ENCODE data around the gene C7.

DNA sequence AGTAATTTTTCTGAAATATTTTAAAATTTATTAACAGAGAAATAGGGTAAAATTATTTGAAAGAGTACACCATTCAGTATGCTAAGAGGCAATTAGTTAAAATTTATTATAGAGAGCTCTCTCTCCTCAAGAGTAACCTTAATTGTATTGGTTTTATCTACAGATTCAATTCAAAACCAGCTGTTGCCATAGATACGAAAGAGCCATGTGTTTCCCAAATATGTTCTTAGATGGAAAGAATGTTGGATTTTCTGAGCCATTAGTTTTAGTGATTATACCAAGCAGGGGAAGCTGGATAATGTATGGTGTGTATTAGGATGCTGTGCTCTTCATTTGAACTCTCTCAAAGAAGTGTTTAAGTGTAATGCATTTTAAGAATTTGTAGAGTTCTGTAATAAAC, 27.8 kb downstream of the C7 start:
- TF ChIP-seq, protein P1, sequence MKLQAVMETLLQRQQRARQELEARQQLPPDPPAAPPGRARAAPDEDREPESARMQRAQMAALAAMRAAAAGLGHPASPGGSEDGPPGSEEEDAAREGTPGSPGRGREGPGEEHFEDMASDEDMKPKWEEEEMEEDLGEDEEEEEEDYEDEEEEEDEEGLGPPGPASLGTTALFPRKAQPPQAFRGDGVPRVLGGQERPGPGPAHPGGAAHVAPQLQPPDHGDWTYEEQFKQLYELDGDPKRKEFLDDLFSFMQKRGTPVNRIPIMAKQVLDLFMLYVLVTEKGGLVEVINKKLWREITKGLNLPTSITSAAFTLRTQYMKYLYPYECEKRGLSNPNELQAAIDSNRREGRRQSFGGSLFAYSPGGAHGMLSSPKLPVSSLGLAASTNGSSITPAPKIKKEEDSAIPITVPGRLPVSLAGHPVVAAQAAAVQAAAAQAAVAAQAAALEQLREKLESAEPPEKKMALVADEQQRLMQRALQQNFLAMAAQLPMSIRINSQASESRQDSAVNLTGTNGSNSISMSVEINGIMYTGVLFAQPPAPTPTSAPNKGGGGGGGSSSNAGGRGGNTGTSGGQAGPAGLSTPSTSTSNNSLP (IDR thresholded peaks at IDR 0.05; ENCODE audit: low read depth, low read length): no peak
- TF ChIP-seq RAD21 (CRISPR knock-in tag; IDR thresholded peaks at IDR 0.05): no peak
- no peak for TF ChIP-seq ZNF530 (CRISPR knock-in tag; IDR thresholded peaks at IDR 0.05; ENCODE audit: low read depth)
- TF ChIP-seq EZH2 (conservative IDR thresholded peaks at IDR 0.05; ENCODE audit: low read depth, low read length): no peak
- TF ChIP-seq ELF1 (CRISPR knock-in tag; IDR thresholded peaks at IDR 0.05): no peak
- TF ChIP-seq, protein P2, sequence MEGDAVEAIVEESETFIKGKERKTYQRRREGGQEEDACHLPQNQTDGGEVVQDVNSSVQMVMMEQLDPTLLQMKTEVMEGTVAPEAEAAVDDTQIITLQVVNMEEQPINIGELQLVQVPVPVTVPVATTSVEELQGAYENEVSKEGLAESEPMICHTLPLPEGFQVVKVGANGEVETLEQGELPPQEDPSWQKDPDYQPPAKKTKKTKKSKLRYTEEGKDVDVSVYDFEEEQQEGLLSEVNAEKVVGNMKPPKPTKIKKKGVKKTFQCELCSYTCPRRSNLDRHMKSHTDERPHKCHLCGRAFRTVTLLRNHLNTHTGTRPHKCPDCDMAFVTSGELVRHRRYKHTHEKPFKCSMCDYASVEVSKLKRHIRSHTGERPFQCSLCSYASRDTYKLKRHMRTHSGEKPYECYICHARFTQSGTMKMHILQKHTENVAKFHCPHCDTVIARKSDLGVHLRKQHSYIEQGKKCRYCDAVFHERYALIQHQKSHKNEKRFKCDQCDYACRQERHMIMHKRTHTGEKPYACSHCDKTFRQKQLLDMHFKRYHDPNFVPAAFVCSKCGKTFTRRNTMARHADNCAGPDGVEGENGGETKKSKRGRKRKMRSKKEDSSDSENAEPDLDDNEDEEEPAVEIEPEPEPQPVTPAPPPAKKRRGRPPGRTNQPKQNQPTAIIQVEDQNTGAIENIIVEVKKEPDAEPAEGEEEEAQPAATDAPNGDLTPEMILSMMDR (CRISPR knock-in tag; IDR thresholded peaks at IDR 0.05): no peak
- TF ChIP-seq CEBPB (IDR thresholded peaks at IDR 0.05; ENCODE audit: borderline replicate concordance, low read depth, low read length): no peak
